Measurements from ENCODE around the gene POLR2L. TPM values are rescaled to one million over a fixed set of nuclear protein-coding genes. Genes with fewer than 3 reads are reported as not detected.

Gene POLR2L
- total RNA-seq, 1 experiment from 2014 or later = 211 TPM

- POLR2A ChIA-PET = no interaction called here
- RAD21 ChIA-PET (ENCODE audit: low non-redundant PET in 1 of 2, low total read pairs in 2 of 2, uncharacterized antibody in 2 of 2, unreplicated experiment in 2 of 2) = no interaction called here
Observed at GRCh38 chr11:882596-882995, 40.3 kb upstream of the POLR2L start.

More at GRCh38 chr11:882596-882995, 40.3 kb upstream of the POLR2L start:
- CTCF ChIA-PET = no interaction called here
- no peak overlapping the region for H3K4me3 ChIP-seq (replicated peaks in 1 of 2; ENCODE audit: low read depth in 1 of 2, low read length in 2 of 2)
- H3K27me3 ChIP-seq (ENCODE audit: insufficient read depth, low read length) = no peaks in the 10 kb centered on the region
- no peaks in the 10 kb centered on the region for H4K20me1 ChIP-seq (ENCODE audit: insufficient read depth)
- ATAC-seq = no peak
- intact Hi-C loops (cut with micrococcal nuclease) = no loop called here
- H3K36me3 ChIP-seq (ENCODE audit: control insufficient read depth in 1 of 2, insufficient read depth in 2 of 2, low read length in 2 of 2) = peaks cover 3 to 4% of the 10 kb centered on the region in 2 experiments; a peak in 2 of 4 replicates
- no peaks in the 10 kb centered on the region for H3K9me2 ChIP-seq (ENCODE audit: insufficient read depth)
- H3K79me2 ChIP-seq (ENCODE audit: insufficient read depth, low read length) = no peaks in the 10 kb centered on the region
- no peak overlapping the region for H2AFZ ChIP-seq (ENCODE audit: low read depth, low read length, poor library complexity, severe bottlenecking)
- H3K9me3 ChIP-seq (ENCODE audit: control insufficient read depth in 1 of 2, insufficient read depth in 1 of 2, low read depth in 1 of 2, low read length in 2 of 2) = no peaks in the 10 kb centered on the region
- TF ChIP-seq CBX3 (IDR thresholded peaks at IDR 0.05; ENCODE audit: low read depth) = no peak
- TF ChIP-seq, protein P1, sequence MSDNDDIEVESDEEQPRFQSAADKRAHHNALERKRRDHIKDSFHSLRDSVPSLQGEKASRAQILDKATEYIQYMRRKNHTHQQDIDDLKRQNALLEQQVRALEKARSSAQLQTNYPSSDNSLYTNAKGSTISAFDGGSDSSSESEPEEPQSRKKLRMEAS (IDR thresholded peaks at IDR 0.05) = no peak
- TF ChIP-seq ELF1 (IDR thresholded peaks at IDR 0.05; ENCODE audit: borderline replicate concordance, low read depth) = no peak
- TF ChIP-seq EZH2phosphoT487 (IDR thresholded peaks at IDR 0.05; ENCODE audit: borderline replicate concordance) = no peak
- TF ChIP-seq ZNF274 (IDR thresholded peaks at IDR 0.05; ENCODE audit: low read depth, low read length) = no peak
- no peak for TF ChIP-seq ATF3 (IDR thresholded peaks at IDR 0.05)
- no peak for TF ChIP-seq CEBPB (IDR thresholded peaks at IDR 0.05; ENCODE audit: low read depth)
- TF ChIP-seq SRF (IDR thresholded peaks at IDR 0.05; ENCODE audit: low read depth) = no peak
- TF ChIP-seq, protein P2, sequence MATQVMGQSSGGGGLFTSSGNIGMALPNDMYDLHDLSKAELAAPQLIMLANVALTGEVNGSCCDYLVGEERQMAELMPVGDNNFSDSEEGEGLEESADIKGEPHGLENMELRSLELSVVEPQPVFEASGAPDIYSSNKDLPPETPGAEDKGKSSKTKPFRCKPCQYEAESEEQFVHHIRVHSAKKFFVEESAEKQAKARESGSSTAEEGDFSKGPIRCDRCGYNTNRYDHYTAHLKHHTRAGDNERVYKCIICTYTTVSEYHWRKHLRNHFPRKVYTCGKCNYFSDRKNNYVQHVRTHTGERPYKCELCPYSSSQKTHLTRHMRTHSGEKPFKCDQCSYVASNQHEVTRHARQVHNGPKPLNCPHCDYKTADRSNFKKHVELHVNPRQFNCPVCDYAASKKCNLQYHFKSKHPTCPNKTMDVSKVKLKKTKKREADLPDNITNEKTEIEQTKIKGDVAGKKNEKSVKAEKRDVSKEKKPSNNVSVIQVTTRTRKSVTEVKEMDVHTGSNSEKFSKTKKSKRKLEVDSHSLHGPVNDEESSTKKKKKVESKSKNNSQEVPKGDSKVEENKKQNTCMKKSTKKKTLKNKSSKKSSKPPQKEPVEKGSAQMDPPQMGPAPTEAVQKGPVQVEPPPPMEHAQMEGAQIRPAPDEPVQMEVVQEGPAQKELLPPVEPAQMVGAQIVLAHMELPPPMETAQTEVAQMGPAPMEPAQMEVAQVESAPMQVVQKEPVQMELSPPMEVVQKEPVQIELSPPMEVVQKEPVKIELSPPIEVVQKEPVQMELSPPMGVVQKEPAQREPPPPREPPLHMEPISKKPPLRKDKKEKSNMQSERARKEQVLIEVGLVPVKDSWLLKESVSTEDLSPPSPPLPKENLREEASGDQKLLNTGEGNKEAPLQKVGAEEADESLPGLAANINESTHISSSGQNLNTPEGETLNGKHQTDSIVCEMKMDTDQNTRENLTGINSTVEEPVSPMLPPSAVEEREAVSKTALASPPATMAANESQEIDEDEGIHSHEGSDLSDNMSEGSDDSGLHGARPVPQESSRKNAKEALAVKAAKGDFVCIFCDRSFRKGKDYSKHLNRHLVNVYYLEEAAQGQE (IDR thresholded peaks at IDR 0.05; ENCODE audit: low read depth) = no peak
- TF ChIP-seq RAD21 (IDR thresholded peaks at IDR 0.05; ENCODE audit: low read depth) = no peak
- TF ChIP-seq, protein P3, sequence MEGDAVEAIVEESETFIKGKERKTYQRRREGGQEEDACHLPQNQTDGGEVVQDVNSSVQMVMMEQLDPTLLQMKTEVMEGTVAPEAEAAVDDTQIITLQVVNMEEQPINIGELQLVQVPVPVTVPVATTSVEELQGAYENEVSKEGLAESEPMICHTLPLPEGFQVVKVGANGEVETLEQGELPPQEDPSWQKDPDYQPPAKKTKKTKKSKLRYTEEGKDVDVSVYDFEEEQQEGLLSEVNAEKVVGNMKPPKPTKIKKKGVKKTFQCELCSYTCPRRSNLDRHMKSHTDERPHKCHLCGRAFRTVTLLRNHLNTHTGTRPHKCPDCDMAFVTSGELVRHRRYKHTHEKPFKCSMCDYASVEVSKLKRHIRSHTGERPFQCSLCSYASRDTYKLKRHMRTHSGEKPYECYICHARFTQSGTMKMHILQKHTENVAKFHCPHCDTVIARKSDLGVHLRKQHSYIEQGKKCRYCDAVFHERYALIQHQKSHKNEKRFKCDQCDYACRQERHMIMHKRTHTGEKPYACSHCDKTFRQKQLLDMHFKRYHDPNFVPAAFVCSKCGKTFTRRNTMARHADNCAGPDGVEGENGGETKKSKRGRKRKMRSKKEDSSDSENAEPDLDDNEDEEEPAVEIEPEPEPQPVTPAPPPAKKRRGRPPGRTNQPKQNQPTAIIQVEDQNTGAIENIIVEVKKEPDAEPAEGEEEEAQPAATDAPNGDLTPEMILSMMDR (IDR thresholded peaks at IDR 0.05 in 2 of 3, conservative IDR thresholded peaks at IDR 0.05 in 1 of 3; ENCODE audit: borderline replicate concordance in 1 of 3, insufficient read depth in 1 of 3, low read depth in 2 of 3, low read length in 2 of 3) = no peak
- TF ChIP-seq ZBTB33 (IDR thresholded peaks at IDR 0.05; ENCODE audit: extremely low read depth, insufficient replicate concordance, low read length) = no peak
- no peak for TF ChIP-seq POLR2A (IDR thresholded peaks at IDR 0.05; ENCODE audit: borderline replicate concordance, extremely low read depth, insufficient read depth, insufficient read length)
- no peak for TF ChIP-seq SP1 (IDR thresholded peaks at IDR 0.05; ENCODE audit: low read depth)
- no peak for TF ChIP-seq EGR1 (IDR thresholded peaks at IDR 0.05; ENCODE audit: low read depth)
- H3K9ac ChIP-seq (ENCODE audit: low read length) = no peak overlapping the region
- H3K4me1 ChIP-seq (ENCODE audit: control insufficient read depth in 1 of 2, insufficient read depth in 2 of 2, low read length in 2 of 2) = peaks cover 2 to 8% of the 10 kb centered on the region in 2 experiments; a peak in 2 of 4 replicates
- H3K4me2 ChIP-seq (ENCODE audit: low read length) = no peak overlapping the region
- no TSS peak for BruUV-seq (replicated peaks)
- DNase-seq (ENCODE audit: low read depth, low spot score) = no peak
- no peak overlapping the region for H3K27ac ChIP-seq (ENCODE audit: low read depth, low read length)
